Neural cell (in vitro differentiated cells): ENCODE data around the gene PLCE1. TPM values are rescaled to one million over a fixed set of nuclear protein-coding genes. Genes with fewer than 3 reads are reported as not detected.

Experiments
- H2AFZ ChIP-seq: fragments of 200-600, 300-800 bp; sonication (generic), shearing (Covaris generic); 2 replicates; pipeline ENCODE4 v1.6.0; 2014; ENCODE audit warnings: low read depth, mild to moderate bottlenecking, antibody characterized with exemption, low read length, moderate library complexity
- H3F3A ChIP-seq: fragments of 200-600 bp; shearing (Covaris generic); 2 replicates; pipeline ENCODE4 v1.6.1; 2016; ENCODE audit warnings: mild to moderate bottlenecking, moderate library complexity, mixed read lengths, antibody characterized with exemption, low read length; ENCODE audit not compliant: insufficient read depth, poor library complexity, severe bottlenecking
- H3K27ac ChIP-seq: fragments of 200-600, 300-800 bp; sonication (generic), shearing (Covaris generic); 2 replicates; pipeline ENCODE4 v1.5.1; 2014; ENCODE audit warnings: mild to moderate bottlenecking, low read length, moderate library complexity
- H3K27me3 ChIP-seq: fragments of 300-800, 200-600 bp; sonication (generic), shearing (Covaris generic); 2 replicates; pipeline ENCODE4 v1.6.0; 2014; ENCODE audit warnings: mild to moderate bottlenecking, low read depth, low read length, moderate library complexity; ENCODE audit not compliant: insufficient read depth
- H3K36me3 ChIP-seq: fragments of 300-800, 200-600 bp; sonication (generic), shearing (Covaris generic); 2 replicates; pipeline ENCODE4 v1.5.1; 2014; ENCODE audit warnings: mild to moderate bottlenecking, antibody characterized with exemption, low read length, moderate library complexity; ENCODE audit not compliant: insufficient read depth
- H3K4me2 ChIP-seq: fragments of 300-800, 200-600 bp; sonication (generic), shearing (Covaris generic); 2 replicates; pipeline ENCODE4 v1.6.0; 2014; ENCODE audit warnings: mild to moderate bottlenecking, low read length
- H3K4me3 ChIP-seq: fragments of 300-800, 200-600 bp; sonication (generic), shearing (Covaris generic); 2 replicates; pipeline ENCODE4 v1.5.1; 2014; ENCODE audit warnings: mild to moderate bottlenecking, low read length, moderate library complexity
- H3K79me2 ChIP-seq: fragments of 200-600 bp; shearing (Covaris generic); replicated peaks from 2 replicates; pipeline ENCODE4 v1.6.0; 2014; ENCODE audit warnings: mild to moderate bottlenecking, low read length, moderate library complexity; ENCODE audit not compliant: insufficient read depth
- H3K9ac ChIP-seq: fragments of 300-800, 200-600 bp; sonication (generic), shearing (Covaris generic); 2 replicates; pipeline ENCODE4 v1.6.1; 2016; ENCODE audit warnings: mild to moderate bottlenecking, low read length, mixed read lengths
- H3K9me2 ChIP-seq: fragments of 200-600 bp; shearing (Covaris generic); 2 replicates; pipeline ENCODE4 v1.6.1; 2016; ENCODE audit warnings: mild to moderate bottlenecking, low read length, mixed read lengths; ENCODE audit not compliant: insufficient read depth
- H3K9me3 ChIP-seq: fragments of 200-600, 300-800 bp; sonication (generic), shearing (Covaris generic); 2 replicates; pipeline ENCODE4 v1.6.1; 2016; ENCODE audit warnings: mild to moderate bottlenecking, mixed run types, low read length, moderate library complexity, mixed read lengths
- H4K20me1 ChIP-seq: fragments of 200-600 bp; shearing (Covaris generic); 2 replicates; pipeline ENCODE4 v1.6.1; 2016; ENCODE audit warnings: mild to moderate bottlenecking, mixed run types; ENCODE audit not compliant: insufficient read depth
- EP300 ChIP-seq: fragments of 450-650 bp; conservative IDR thresholded peaks from 2 replicates; pipeline ENCODE4 v1.6.1; 2014; ENCODE audit warnings: antibody characterized with exemption, mild to moderate bottlenecking, moderate library complexity; ENCODE audit not compliant: poor library complexity, severe bottlenecking
- EZH2 ChIP-seq: fragments of 200-600, 300-800 bp; shearing (Covaris generic), sonication (generic); IDR thresholded peaks from 2 replicates; pipeline ENCODE4 v1.6.1; 2014; ENCODE audit warnings: antibody characterized with exemption, low read length, borderline replicate concordance, mild to moderate bottlenecking; ENCODE audit not compliant: insufficient read depth, poor library complexity, severe bottlenecking
- MXI1 ChIP-seq: fragments of 450-650 bp; conservative IDR thresholded peaks from 2 replicates; pipeline ENCODE4 v1.6.1; 2014; ENCODE audit warnings: antibody characterized with exemption, mild to moderate bottlenecking; ENCODE audit not compliant: poor library complexity, severe bottlenecking
- POLR2AphosphoS5 ChIP-seq: IDR thresholded peaks from 2 replicates; pipeline ENCODE4 v1.6.1; 2012
- RAD21 ChIP-seq: fragments of 450-650 bp; conservative IDR thresholded peaks from 2 replicates; pipeline ENCODE4 v1.6.1; 2014; ENCODE audit warnings: antibody characterized with exemption, mild to moderate bottlenecking, moderate library complexity
- SMC3 ChIP-seq: fragments of 450-650 bp; conservative IDR thresholded peaks from 2 replicates; pipeline ENCODE4 v1.6.1; 2014; ENCODE audit warnings: antibody characterized with exemption, mild to moderate bottlenecking, moderate library complexity; ENCODE audit not compliant: poor library complexity
- TAF1 ChIP-seq: IDR thresholded peaks from 2 replicates; pipeline ENCODE4 v1.6.1; 2012; ENCODE audit warnings: low read depth
- polyA plus RNA-seq: library from polyadenylated mRNA; depleted of rRNA; stranded (reverse); fragments of >200 nt; gene quantifications from 2 replicates; pipeline ENCODE4 v1.2.3, GENCODE V29; 2014
- TF ChIP-seq, protein P1 (sequence below): IDR thresholded peaks from 2 replicates; pipeline ENCODE4 v1.6.1; 2012; ENCODE audit warnings: borderline replicate concordance
- TF ChIP-seq, protein P2 (sequence below): fragments of 450-650 bp; IDR thresholded peaks from 2 replicates; pipeline ENCODE4 v1.5.1; 2014; ENCODE audit warnings: antibody characterized with exemption, mild to moderate bottlenecking, moderate library complexity; ENCODE audit not compliant: poor library complexity, severe bottlenecking

The PLCE1 gene
- polyA plus RNA-seq, 1 donor from 2014 or later: 0.22 TPM

DNA sequence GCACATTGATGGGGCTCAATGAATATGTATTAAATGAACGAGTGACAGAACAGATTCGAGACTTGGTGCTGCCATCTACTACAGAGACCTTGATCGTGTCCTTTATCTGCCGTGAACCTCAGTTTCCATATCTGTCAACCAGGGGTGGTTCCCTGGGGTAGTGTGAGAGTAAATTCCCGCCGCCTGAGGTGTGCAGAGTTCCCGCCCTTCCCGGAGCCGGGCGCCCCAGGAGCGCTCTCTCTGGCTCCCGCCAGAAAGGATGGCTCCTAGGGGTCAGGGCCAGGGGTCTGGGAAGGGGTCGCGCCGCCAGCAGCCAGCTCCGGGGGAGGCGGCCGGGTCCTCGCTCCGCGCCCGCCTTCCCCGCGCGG is 333 bp upstream of the PLCE1 start:
- no peaks in the 10 kb centered on the region for H3K36me3 ChIP-seq
- no peak overlapping the region for H2AFZ ChIP-seq

DNA sequence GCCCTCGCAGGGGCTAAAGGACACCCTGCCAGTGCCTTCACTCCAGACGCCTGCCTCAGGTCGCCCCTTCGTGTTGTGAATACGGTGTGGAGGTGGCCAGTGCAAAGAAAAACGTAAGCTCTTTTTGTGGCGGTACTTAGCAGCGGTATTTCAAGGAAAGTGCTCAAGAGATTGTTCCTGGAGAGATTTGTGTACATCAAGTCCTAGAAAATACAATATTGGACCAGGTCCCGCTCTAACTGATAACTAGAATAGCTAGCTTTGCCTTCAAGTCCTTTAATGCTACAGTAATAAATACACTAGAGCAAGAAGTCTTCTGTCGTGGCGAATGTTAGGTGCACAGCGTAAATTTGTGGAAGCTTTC is 689 bp downstream of the PLCE1 start:
- H3K9me2 ChIP-seq: no peaks in the 10 kb centered on the region
- peaks cover 15% of the 10 kb centered on the region for H3K27me3 ChIP-seq
- no peaks in the 10 kb centered on the region for H3F3A ChIP-seq
- H3K9ac ChIP-seq: peak overlapping the region; percentile 61
- H3K79me2 ChIP-seq: no peaks in the 10 kb centered on the region
- H4K20me1 ChIP-seq: no peaks in the 10 kb centered on the region
- no peaks in the 10 kb centered on the region for H3K9me3 ChIP-seq
- peak overlapping the region; percentile 30 for H2AFZ ChIP-seq
- peak overlapping the region; percentile 57 for H3K4me2 ChIP-seq
- H3K36me3 ChIP-seq: no peaks in the 10 kb centered on the region
- H3K4me3 ChIP-seq: peak overlapping the region; percentile 82
- H3K27ac ChIP-seq: no peak overlapping the region
- TF ChIP-seq RAD21 (no peak), POLR2AphosphoS5 (no peak), EZH2 (no peak), TAF1 (no peak), EP300 (no peak), SMC3 (no peak), MXI1 (no peak)
- TF ChIP-seq, protein P1, sequence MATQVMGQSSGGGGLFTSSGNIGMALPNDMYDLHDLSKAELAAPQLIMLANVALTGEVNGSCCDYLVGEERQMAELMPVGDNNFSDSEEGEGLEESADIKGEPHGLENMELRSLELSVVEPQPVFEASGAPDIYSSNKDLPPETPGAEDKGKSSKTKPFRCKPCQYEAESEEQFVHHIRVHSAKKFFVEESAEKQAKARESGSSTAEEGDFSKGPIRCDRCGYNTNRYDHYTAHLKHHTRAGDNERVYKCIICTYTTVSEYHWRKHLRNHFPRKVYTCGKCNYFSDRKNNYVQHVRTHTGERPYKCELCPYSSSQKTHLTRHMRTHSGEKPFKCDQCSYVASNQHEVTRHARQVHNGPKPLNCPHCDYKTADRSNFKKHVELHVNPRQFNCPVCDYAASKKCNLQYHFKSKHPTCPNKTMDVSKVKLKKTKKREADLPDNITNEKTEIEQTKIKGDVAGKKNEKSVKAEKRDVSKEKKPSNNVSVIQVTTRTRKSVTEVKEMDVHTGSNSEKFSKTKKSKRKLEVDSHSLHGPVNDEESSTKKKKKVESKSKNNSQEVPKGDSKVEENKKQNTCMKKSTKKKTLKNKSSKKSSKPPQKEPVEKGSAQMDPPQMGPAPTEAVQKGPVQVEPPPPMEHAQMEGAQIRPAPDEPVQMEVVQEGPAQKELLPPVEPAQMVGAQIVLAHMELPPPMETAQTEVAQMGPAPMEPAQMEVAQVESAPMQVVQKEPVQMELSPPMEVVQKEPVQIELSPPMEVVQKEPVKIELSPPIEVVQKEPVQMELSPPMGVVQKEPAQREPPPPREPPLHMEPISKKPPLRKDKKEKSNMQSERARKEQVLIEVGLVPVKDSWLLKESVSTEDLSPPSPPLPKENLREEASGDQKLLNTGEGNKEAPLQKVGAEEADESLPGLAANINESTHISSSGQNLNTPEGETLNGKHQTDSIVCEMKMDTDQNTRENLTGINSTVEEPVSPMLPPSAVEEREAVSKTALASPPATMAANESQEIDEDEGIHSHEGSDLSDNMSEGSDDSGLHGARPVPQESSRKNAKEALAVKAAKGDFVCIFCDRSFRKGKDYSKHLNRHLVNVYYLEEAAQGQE: no peak
- TF ChIP-seq, protein P2, sequence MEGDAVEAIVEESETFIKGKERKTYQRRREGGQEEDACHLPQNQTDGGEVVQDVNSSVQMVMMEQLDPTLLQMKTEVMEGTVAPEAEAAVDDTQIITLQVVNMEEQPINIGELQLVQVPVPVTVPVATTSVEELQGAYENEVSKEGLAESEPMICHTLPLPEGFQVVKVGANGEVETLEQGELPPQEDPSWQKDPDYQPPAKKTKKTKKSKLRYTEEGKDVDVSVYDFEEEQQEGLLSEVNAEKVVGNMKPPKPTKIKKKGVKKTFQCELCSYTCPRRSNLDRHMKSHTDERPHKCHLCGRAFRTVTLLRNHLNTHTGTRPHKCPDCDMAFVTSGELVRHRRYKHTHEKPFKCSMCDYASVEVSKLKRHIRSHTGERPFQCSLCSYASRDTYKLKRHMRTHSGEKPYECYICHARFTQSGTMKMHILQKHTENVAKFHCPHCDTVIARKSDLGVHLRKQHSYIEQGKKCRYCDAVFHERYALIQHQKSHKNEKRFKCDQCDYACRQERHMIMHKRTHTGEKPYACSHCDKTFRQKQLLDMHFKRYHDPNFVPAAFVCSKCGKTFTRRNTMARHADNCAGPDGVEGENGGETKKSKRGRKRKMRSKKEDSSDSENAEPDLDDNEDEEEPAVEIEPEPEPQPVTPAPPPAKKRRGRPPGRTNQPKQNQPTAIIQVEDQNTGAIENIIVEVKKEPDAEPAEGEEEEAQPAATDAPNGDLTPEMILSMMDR: no peak

More for the DNA sequence above, 333 bp upstream of the PLCE1 start:
- Histone ChIP-seq H3K79me2 (no peaks in the 10 kb centered on the region), H3K9me2 (no peaks in the 10 kb centered on the region), H3K27ac (no peak overlapping the region), H3K4me2 (no peak overlapping the region), H3F3A (no peaks in the 10 kb centered on the region), H3K9me3 (no peaks in the 10 kb centered on the region), H4K20me1 (no peaks in the 10 kb centered on the region), H3K4me3 (peak overlapping the region; percentile 82), H3K27me3 (peaks cover 15% of the 10 kb centered on the region), H3K9ac (peak overlapping the region; percentile 61)
- no peak for TF ChIP-seq POLR2AphosphoS5
- TF ChIP-seq RAD21: no peak
- TF ChIP-seq, protein P2: no peak
- TF ChIP-seq EZH2: no peak
- no peak for TF ChIP-seq SMC3
- TF ChIP-seq, protein P1: no peak
- no peak for TF ChIP-seq TAF1
- no peak for TF ChIP-seq EP300
- no peak for TF ChIP-seq MXI1
